ENCODE data around the gene ARPC1A. TPM values are rescaled to one million over a fixed set of nuclear protein-coding genes. Genes with fewer than 3 reads are reported as not detected.
"Not testable (repeated sequence)": the region's sequence is repeated elsewhere in the genome, so short reads cannot be mapped to it uniquely, and the experiment has no call there.

Gene ARPC1A
- total RNA-seq, 1 donor from 2014 or later = 143 TPM

GRCh38 chr7:99325001-99325493 lies 651 bp upstream of the ARPC1A start:
- no peak overlapping the region for H3K27ac ChIP-seq
- Mint-ChIP-seq H3K9me3 (no peaks in the 10 kb centered on the region), H3K4me3 (peak overlapping the region; percentile 90), H3K36me3 (no peaks in the 10 kb centered on the region), H3K27me3 (ENCODE audit: insufficient read depth, low read depth) (peaks cover 5% of the 10 kb centered on the region), H3K27ac (peak overlapping the region; percentile 63), H3K4me1 (peaks cover 13% of the 10 kb centered on the region)
- H3K4me1 ChIP-seq = peaks cover 14% of the 10 kb centered on the region
- H4K20me1 ChIP-seq (ENCODE audit: low read depth) = peaks cover 14% of the 10 kb centered on the region
- H3K79me2 ChIP-seq (ENCODE audit: low read depth) = peaks cover 55% of the 10 kb centered on the region
- peak; percentile 32 for DNase-seq (ENCODE audit: low spot score)
- peak overlapping the region; percentile 88 for H3K4me2 ChIP-seq
- H3K9me3 ChIP-seq (ENCODE audit: low read depth) = no peaks in the 10 kb centered on the region
- H3K4me3 ChIP-seq = peak overlapping the region; percentile 98
- no peak for TF ChIP-seq CTCF (IDR thresholded peaks at IDR 0.05)
- no peak for TF ChIP-seq EZH2phosphoT487 (IDR thresholded peaks at IDR 0.05)
- no peak for TF ChIP-seq EZH2 (IDR thresholded peaks at IDR 0.05)
- H3K27me3 ChIP-seq = no peaks in the 10 kb centered on the region
- peaks cover 7% of the 10 kb centered on the region for H3F3A ChIP-seq (ENCODE audit: low read depth)
- H3K36me3 ChIP-seq = no peaks in the 10 kb centered on the region
- peak overlapping the region; percentile 60 for H2AFZ ChIP-seq (replicated peaks)
- H3K9ac ChIP-seq = peak overlapping the region; percentile 79

- Histone ChIP-seq H3K4me2 (peak overlapping the region; percentile 91), H3K27me3 (no peaks in the 10 kb centered on the region), H3K9me3 (ENCODE audit: low read depth) (no peaks in the 10 kb centered on the region), H4K20me1 (ENCODE audit: low read depth) (peaks cover 14% of the 10 kb centered on the region), H3K4me1 (peaks cover 6% of the 10 kb centered on the region), H2AFZ (replicated peaks) (peak overlapping the region; percentile 88), H3K79me2 (ENCODE audit: low read depth) (peaks cover 69% of the 10 kb centered on the region), H3K9ac (peak overlapping the region; percentile 97), H3K36me3 (no peaks in the 10 kb centered on the region), H3F3A (ENCODE audit: low read depth) (peaks cover 4% of the 10 kb centered on the region), H3K27ac (no peak overlapping the region), H3K4me3 (peak overlapping the region; percentile 98)
- no peak for DNase-seq (ENCODE audit: low spot score)
- H3K9me3 Mint-ChIP-seq = no peaks in the 10 kb centered on the region
- no peaks in the 10 kb centered on the region for H3K36me3 Mint-ChIP-seq
- TF ChIP-seq CTCF (IDR thresholded peaks at IDR 0.05) = no peak
- peak overlapping the region; percentile 90 for H3K4me3 Mint-ChIP-seq
- H3K27ac Mint-ChIP-seq = peak overlapping the region; percentile 19
- peaks cover 11% of the 10 kb centered on the region for H3K4me1 Mint-ChIP-seq
- peaks cover 4% of the 10 kb centered on the region for H3K27me3 Mint-ChIP-seq (ENCODE audit: insufficient read depth, low read depth)
Observed at GRCh38 chr7:99326408-99326782, 697 bp downstream of the ARPC1A start.

DNA sequence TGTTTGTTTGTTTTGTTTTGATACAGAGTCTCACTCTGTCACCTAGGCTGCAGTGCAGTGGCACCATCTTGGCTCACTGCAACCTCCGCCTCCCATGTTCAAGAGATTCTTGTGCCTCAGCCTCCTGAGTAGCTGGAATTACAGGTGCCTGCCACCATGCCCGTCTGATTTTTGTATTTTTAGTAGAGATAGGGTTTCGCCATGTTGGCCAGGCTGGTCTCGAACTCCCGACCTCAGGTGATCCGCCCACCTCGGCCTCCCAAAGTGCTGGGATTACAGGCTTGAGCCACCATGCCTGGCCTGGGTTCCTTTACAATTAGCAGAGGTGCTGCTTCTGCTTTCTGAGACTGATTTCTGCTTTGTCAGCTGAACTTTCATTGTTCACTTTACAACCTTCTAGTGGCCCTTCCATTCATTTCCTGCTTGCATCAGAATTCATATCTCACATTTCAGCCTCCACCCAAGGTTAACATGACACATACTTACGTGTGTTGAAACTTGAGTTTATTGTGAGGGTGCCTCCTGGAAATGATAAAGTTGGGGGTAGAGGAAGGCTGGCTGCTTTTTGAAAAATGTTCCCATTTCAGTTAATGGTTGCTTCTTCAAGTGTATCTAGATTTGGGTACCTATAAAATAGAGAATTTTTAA lies 4.7 kb downstream of the ARPC1A start:
- H3K79me2 ChIP-seq (ENCODE audit: low read depth) = peaks cover 74% of the 10 kb centered on the region
- H3K27ac ChIP-seq; H3K4me3 ChIP-seq; H3K27me3 Mint-ChIP-seq (ENCODE audit: insufficient read depth, low read depth); H3K36me3 Mint-ChIP-seq; H2AFZ ChIP-seq (replicated peaks); H3K4me2 ChIP-seq; H3K36me3 ChIP-seq; DNase-seq (ENCODE audit: low spot score); H3K27ac Mint-ChIP-seq; H3K4me1 ChIP-seq; H3K4me3 Mint-ChIP-seq; H3K9me3 ChIP-seq (ENCODE audit: low read depth); H3K27me3 ChIP-seq; H3K9me3 Mint-ChIP-seq; H3F3A ChIP-seq (ENCODE audit: low read depth); H3K9ac ChIP-seq: not testable (repeated sequence)
- peaks cover 30% of the 10 kb centered on the region for H4K20me1 ChIP-seq (ENCODE audit: low read depth)
- H3K4me1 Mint-ChIP-seq = peaks cover 11% of the 10 kb centered on the region

GRCh38 chr7:99331002-99331401 lies 5.3 kb downstream of the ARPC1A start:
- peaks cover 30% of the 10 kb centered on the region for H4K20me1 ChIP-seq (ENCODE audit: low read depth)
- no peak for TF ChIP-seq EZH2 (IDR thresholded peaks at IDR 0.05)
- no peak for TF ChIP-seq EZH2phosphoT487 (IDR thresholded peaks at IDR 0.05)
- TF ChIP-seq CTCF (IDR thresholded peaks at IDR 0.05) = no peak
- Mint-ChIP-seq H3K27me3 (ENCODE audit: insufficient read depth, low read depth) (peaks cover 4% of the 10 kb centered on the region), H3K4me3 (no peak overlapping the region), H3K9me3 (no peaks in the 10 kb centered on the region), H3K27ac (no peak overlapping the region), H3K36me3 (peaks cover 8% of the 10 kb centered on the region), H3K4me1 (peaks cover 11% of the 10 kb centered on the region)
- no peaks in the 10 kb centered on the region for H3K9me3 ChIP-seq (ENCODE audit: low read depth)
- H3K4me1 ChIP-seq = no peaks in the 10 kb centered on the region
- no peak overlapping the region for H3K27ac ChIP-seq
- H3K79me2 ChIP-seq (ENCODE audit: low read depth) = peaks cover 71% of the 10 kb centered on the region
- no peak overlapping the region for H3K4me2 ChIP-seq
- peaks cover 8% of the 10 kb centered on the region for H3K36me3 ChIP-seq
- no peak overlapping the region for H3K9ac ChIP-seq
- no peak overlapping the region for H2AFZ ChIP-seq (replicated peaks)
- no peaks in the 10 kb centered on the region for H3K27me3 ChIP-seq
- no peak overlapping the region for H3K4me3 ChIP-seq
- peaks cover 2% of the 10 kb centered on the region for H3F3A ChIP-seq (ENCODE audit: low read depth)
- no peak for DNase-seq (ENCODE audit: low spot score)
